ENCODE measurements around the gene SMYD1.

The SMYD1 gene

GRCh38 chr2:88099798-88100488, 32.3 kb downstream of the SMYD1 start:
- no peaks in the 10 kb centered on the region for H3K4me1 ChIP-seq
- H3K9me3 ChIP-seq (ENCODE audit: control insufficient read depth, low read length): no peaks in the 10 kb centered on the region
- TF ChIP-seq CTCF (IDR thresholded peaks at IDR 0.05): no peak
- no peak overlapping the region for H2AFZ ChIP-seq
- no peaks in the 10 kb centered on the region for H3K36me3 ChIP-seq (ENCODE audit: control insufficient read depth, insufficient read depth, low read length)
- no peak overlapping the region for H3K9ac ChIP-seq
- no peaks in the 10 kb centered on the region for H3K79me2 ChIP-seq
- no peak overlapping the region for H3K4me3 ChIP-seq (ENCODE audit: low read depth, low read length)
- H3K4me2 ChIP-seq (ENCODE audit: low read length): no peak overlapping the region
- no peaks in the 10 kb centered on the region for H3K27me3 ChIP-seq (ENCODE audit: control insufficient read depth, insufficient read depth, low read length)
- no peak overlapping the region for H3K27ac ChIP-seq

GRCh38 chr2:88100489-88100858, 32.8 kb downstream of the SMYD1 start:
- no peak overlapping the region for H3K9ac ChIP-seq
- no peak overlapping the region for H3K4me3 ChIP-seq (ENCODE audit: low read depth, low read length)
- no peaks in the 10 kb centered on the region for H3K36me3 ChIP-seq (ENCODE audit: control insufficient read depth, insufficient read depth, low read length)
- no peak overlapping the region for H3K4me2 ChIP-seq (ENCODE audit: low read length)
- no peaks in the 10 kb centered on the region for H3K4me1 ChIP-seq
- no peaks in the 10 kb centered on the region for H3K27me3 ChIP-seq (ENCODE audit: control insufficient read depth, insufficient read depth, low read length)
- no peaks in the 10 kb centered on the region for H3K9me3 ChIP-seq (ENCODE audit: control insufficient read depth, low read length)
- H3K27ac ChIP-seq: no peak overlapping the region
- no peak for TF ChIP-seq CTCF (IDR thresholded peaks at IDR 0.05)
- H2AFZ ChIP-seq: no peak overlapping the region
- no peaks in the 10 kb centered on the region for H3K79me2 ChIP-seq

- no peaks in the 10 kb centered on the region for H3K9me3 ChIP-seq (ENCODE audit: control insufficient read depth, low read length)
- no peak overlapping the region for H3K4me3 ChIP-seq (ENCODE audit: low read depth, low read length)
- no peak overlapping the region for H2AFZ ChIP-seq
- no peaks in the 10 kb centered on the region for H3K79me2 ChIP-seq
- no peaks in the 10 kb centered on the region for H3K4me1 ChIP-seq
- TF ChIP-seq CTCF (IDR thresholded peaks at IDR 0.05): no peak
- H3K27me3 ChIP-seq (ENCODE audit: control insufficient read depth, insufficient read depth, low read length): no peaks in the 10 kb centered on the region
- H3K4me2 ChIP-seq (ENCODE audit: low read length): no peak overlapping the region
- no peak overlapping the region for H3K27ac ChIP-seq
- H3K36me3 ChIP-seq (ENCODE audit: control insufficient read depth, insufficient read depth, low read length): no peaks in the 10 kb centered on the region
- no peak overlapping the region for H3K9ac ChIP-seq
Measured at GRCh38 chr2:88108796-88109195, 41.2 kb downstream of the SMYD1 start.

GRCh38 chr2:88110830-88111229, 43.2 kb downstream of the SMYD1 start:
- no peak overlapping the region for H3K9ac ChIP-seq
- no peaks in the 10 kb centered on the region for H3K27me3 ChIP-seq (ENCODE audit: control insufficient read depth, insufficient read depth, low read length)
- no peaks in the 10 kb centered on the region for H3K9me3 ChIP-seq (ENCODE audit: control insufficient read depth, low read length)
- H3K4me1 ChIP-seq: no peaks in the 10 kb centered on the region
- no peak overlapping the region for H2AFZ ChIP-seq
- TF ChIP-seq CTCF (IDR thresholded peaks at IDR 0.05): no peak
- no peaks in the 10 kb centered on the region for H3K36me3 ChIP-seq (ENCODE audit: control insufficient read depth, insufficient read depth, low read length)
- no peaks in the 10 kb centered on the region for H3K79me2 ChIP-seq
- H3K27ac ChIP-seq: no peak overlapping the region
- no peak overlapping the region for H3K4me2 ChIP-seq (ENCODE audit: low read length)
- no peak overlapping the region for H3K4me3 ChIP-seq (ENCODE audit: low read depth, low read length)

- H3K9me3 ChIP-seq (ENCODE audit: control insufficient read depth, low read length): no peaks in the 10 kb centered on the region
- no peak overlapping the region for H3K4me2 ChIP-seq (ENCODE audit: low read length)
- H3K27me3 ChIP-seq (ENCODE audit: control insufficient read depth, insufficient read depth, low read length): no peaks in the 10 kb centered on the region
- no peak overlapping the region for H3K9ac ChIP-seq
- H3K4me1 ChIP-seq: no peaks in the 10 kb centered on the region
- H3K27ac ChIP-seq: no peak overlapping the region
- H3K36me3 ChIP-seq (ENCODE audit: control insufficient read depth, insufficient read depth, low read length): no peaks in the 10 kb centered on the region
- H3K4me3 ChIP-seq (ENCODE audit: low read depth, low read length): no peak overlapping the region
- no peak overlapping the region for H2AFZ ChIP-seq
- TF ChIP-seq CTCF (IDR thresholded peaks at IDR 0.05): no peak
- H3K79me2 ChIP-seq: no peaks in the 10 kb centered on the region
Measured at GRCh38 chr2:88113069-88113468, 45.4 kb downstream of the SMYD1 start.

Data from parathyroid adenoma (tissue), 2 donors.